GM18873 (cell line): ENCODE data around the gene PPP1CA.

ENCODE experiments used
- ATAC-seq: cut with Tn5 transposase; IDR thresholded peaks from one replicate; pipeline ENCODE4 v1.9.1; 2021; ENCODE audit warnings: mild to moderate bottlenecking, moderate library complexity, moderate number of reproducible peaks; ENCODE audit not compliant: unreplicated experiment, low FRiP score

The PPP1CA gene

GRCh38 chr11:67401495-67402191 lies at the start of gene PPP1CA:
Gene PPP1CA (minus strand): TSS chr11:67401858. CDS start chr11:67401782, 76 bp downstream.
- peak; percentile 43 for ATAC-seq

DNA sequence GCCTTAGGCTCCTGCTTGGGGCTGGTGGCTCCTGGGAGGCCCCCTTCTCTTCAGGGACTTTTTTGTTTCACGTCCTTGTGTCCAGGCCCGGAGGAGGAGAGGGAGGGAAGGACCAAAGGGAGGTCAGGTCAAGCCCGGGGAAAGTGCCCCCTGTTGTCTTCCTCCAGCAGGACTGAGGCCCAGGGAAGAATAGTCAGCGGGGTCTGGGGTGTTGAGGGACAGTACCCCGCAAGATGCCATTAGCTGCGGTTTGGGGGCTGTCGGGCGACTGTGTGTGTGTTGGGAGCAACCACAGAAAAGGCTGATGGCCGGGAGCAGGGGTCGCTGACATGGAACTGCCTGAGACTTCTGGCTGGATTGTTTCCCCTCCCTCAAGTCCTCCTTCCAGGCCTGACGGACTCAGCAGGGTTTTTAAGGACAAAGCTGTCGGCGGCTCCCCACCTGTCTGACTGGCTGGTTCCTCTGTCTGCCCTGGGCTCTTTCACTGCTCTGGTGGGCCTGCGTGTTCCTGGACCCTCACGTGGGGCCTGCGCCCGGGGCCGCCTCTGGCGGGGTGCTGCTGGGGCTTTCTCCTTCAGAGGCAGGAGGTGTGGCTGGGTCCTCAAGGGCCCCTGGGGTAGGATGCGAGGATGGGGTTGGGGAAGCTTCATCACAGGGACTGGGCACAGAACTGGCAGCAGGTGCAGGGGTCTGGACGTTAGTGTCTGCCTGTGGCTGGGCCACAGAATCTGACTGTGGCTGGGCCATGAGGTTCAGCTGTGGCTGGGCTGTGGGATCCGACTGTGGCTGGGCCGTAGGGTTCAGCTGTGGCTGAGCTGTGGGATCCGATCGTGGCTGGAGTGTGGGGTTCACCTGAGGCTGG lies 49.4 kb upstream of the PPP1CA start:
- no peak for ATAC-seq

- ATAC-seq, result no peak
These were observed 47.6 kb upstream of the PPP1CA start for GRCh38 chr11:67449116-67449844.

DNA sequence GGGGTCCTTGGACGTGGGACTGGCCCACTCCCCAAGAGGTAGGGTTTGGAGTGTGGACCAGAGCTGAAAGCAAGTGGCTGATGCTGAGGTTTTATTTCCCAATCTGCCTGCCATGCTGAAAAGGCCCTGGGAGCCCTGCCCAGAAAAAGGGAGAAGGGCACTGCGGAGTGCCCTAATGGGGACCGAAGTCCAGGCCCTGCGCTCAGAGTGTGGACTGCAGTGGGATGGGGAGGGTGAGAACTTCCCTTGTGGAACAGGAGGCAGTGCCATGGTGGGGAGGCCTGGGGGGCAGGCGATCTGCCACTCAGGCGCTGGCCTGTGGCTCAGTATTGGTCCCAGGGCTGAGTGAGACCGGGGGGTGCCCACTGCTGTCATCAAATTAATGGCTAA lies 46.6 kb upstream of the PPP1CA start:
- no peak for ATAC-seq

GRCh38 chr11:67445515-67445914 lies 43.9 kb upstream of the PPP1CA start:
- ATAC-seq, result no peak

GRCh38 chr11:67442504-67443404 lies 41.1 kb upstream of the PPP1CA start:
- ATAC-seq, result no peak

- ATAC-seq, result no peak
These were observed 40.2 kb upstream of the PPP1CA start for GRCh38 chr11:67441731-67442351.

DNA sequence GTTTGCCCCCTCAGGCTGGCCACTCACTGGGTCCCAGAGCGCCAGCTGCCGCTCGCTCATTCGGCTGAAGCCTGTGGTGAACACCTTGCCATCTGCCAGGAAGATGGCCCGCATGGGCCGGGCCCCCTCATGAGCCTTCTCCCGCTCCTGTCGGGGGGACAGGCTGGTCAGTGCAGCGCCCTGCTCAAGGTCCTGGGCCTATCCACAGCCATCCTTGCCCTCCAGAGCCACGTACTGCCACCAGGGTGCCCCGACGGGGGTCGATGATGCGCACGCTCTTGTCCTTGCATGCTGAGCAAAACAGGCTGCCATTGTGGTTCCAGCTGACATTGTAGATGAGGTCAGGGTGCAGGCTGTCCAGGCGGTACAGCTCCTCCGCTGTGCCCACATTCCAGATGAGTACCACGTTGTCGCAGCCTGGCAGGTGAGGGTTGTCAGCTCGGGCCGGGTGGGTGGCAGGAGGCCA lies 39.5 kb upstream of the PPP1CA start:
- ATAC-seq, result no peak

- no peak for ATAC-seq
These were observed 38.8 kb upstream of the PPP1CA start for GRCh38 chr11:67440229-67441097.

DNA sequence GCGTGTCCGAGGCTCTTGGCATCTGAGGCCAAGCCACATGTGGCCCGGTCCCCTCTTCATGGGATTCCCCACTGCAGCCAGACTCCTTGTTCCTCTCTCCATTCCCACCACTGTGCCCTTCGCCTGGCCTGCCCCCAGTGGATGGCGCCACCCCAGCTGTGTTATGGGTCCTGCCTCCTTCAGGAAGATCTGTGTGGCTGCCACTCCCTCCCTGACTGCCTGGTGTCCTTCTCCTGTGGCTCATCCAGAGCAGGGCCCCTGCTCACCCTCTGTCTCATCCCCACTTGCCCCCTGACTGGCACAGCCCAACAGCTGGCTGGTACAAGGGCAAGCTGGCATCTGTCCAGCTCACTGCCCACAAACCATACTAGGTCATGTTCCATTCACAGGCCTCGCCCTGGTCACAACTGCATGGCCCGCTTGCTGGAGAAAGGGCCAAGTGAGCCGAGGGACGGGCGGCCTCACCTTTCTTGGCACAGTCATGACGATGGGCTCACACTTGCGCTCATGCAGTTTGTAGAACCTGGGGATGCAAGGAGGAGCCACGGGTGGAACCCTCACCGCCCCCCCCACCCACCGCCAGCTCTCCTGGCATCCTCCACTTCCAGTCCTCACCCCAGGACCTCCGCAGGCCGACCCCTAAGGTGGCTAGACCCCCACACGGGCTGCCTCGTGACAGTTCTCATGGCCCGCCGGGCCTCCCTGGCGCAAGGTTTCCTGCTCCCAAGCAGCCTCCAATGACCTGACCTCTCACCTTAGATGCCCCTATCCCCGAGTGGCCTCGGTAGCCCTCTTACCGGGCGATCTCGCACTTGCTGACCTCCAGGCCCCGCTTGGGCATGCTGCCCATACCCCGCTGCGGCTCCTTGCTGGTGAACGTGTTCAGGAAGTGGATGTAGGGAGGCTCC lies 37.9 kb upstream of the PPP1CA start:
- no peak for ATAC-seq

DNA sequence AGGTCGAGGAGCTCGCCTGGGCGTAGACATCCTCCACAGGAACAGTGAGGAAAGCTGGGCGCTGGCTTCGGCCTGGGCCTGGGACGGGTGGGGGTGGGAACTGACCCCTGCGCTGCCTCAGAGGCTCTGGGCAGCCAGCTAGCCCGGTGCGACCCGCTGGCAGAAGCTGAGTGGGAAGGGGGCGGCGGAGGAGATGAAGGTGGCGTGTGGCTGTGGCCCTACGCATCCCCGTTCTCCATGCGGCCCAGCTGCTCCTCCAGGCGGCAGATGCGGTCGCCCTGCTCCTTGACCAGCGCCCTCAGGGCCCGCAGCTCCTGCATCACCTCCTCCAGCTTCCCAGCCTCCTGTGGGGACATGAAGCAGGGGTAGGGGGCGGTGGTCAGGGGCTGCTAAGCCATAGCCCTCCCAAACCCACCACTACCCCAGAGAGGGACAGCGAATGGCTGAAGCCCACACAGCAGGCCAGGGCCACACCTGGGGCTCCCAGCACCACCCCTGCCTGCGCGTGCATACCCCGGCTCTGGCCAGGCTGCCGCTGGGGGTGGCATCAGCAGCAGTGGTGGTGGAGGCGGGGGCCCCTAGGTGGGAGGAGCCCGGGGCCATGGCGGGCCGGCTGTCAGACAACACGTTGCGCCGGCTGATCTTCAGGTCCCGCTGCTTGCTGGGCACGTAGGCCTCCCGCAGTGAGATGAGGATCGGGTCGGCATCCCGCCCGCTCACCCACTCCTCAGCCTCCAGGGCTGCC lies 36.7 kb upstream of the PPP1CA start:
- ATAC-seq, result no peak

DNA sequence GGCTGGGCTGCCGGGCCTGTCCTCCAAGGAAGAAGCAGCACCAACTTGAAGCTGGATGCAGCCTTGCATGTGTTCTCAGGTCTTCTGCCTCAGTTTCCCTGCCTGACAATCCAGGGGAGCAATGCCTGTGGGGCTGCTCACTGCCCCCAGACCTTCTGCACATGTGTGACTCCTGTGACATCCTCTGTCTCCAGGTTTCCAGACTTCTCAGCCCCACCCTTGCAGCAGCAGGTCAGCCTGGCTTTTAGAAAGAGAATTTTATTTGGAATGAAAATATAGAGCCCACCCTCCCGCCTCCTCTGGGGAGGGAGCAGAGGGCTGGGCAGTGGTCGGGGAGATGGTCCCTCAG lies 36.1 kb upstream of the PPP1CA start:
- no peak for ATAC-seq

- no peak for ATAC-seq
These were observed 35.6 kb upstream of the PPP1CA start, which contains the start of gene PTPRCAP for GRCh38 chr11:67437082-67437808. Gene PTPRCAP (minus strand): TSS chr11:67437682. CDS start chr11:67437619, 63 bp downstream.

DNA sequence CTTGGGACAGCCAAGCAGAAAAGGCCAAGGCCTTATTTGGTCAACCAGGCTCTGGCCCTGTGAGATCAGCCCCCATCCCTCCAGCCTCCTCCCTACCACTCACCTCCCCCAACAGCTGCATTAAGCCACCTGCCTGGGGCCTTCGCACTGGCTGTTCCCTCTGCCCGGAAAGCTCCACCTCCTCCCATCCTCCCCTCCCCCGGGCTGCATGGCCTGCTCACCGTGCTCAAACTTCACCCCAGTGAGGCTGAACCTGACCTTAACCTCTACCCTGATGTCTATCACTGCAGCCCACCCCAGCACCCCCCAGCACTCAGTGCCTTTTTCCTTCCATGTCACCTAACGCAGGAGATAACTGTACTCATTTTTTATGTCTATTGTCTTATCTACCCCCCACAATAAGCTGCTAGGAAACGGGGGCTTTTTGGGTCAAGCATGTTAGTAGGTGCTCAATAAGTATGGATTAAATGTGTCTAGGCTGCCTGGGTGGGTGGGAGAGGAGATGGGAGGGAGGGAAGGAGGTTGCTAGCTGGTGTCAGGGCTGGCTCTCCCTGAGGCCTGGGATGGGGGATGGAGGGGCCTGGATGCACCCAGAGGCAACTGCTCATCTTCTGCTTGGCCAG lies 34.9 kb upstream of the PPP1CA start:
- ATAC-seq, result no peak

- no peak for ATAC-seq
These were observed 34.2 kb upstream of the PPP1CA start for GRCh38 chr11:67435727-67436458.
